HG02642 (cell line): ENCODE data around the gene CDK5.
"Not testable (repeated sequence)": the region's sequence is repeated elsewhere in the genome, so short reads cannot be mapped to it uniquely, and the experiment has no call there.

Source experiments
- ATAC-seq: cut with Tn5 transposase; IDR thresholded peaks from one replicate; pipeline ENCODE4 v1.9.1; 2021; ENCODE audit warnings: mild to moderate bottlenecking; ENCODE audit not compliant: unreplicated experiment, poor library complexity

Gene CDK5

GRCh38 chr7:151059367-151060112 lies 1.8 kb upstream of the CDK5 start, which contains the start of gene SLC4A2:
Gene SLC4A2, plus strand, starts transcription at chr7:151059589. Its CDS starts 2,399 bp downstream, at chr7:151061988.
- ATAC-seq, result peak; percentile 32

DNA sequence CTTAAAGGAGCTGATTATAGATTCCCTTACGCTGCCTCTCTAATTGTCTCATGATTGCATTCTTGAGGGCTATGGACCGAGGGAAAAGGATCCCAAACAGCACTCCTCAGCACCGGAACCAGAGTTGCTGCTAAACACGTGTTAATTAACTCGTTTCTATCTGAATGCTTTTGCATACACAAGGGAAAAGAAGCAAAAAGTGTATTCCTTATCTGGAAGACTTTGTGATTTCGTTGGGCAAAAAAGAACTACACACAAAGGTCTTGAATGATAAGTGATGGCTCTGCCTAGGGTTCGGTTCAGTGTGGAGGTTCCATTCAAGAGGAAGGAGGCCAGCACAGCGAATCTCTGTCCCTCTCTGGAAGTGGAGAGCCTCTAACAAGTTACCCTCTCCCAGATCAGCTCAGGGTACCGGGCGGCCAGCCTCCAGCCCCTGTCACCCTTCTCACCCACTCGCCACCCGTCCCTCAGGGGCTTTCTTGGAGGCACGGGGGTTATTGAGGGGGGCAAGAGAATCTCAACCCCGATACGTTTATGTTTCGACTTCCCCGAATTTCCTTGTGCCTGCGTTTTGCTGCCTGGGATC lies 1.2 kb upstream of the CDK5 start:
- no peak for ATAC-seq

GRCh38 chr7:151057989-151058780 lies 488 bp upstream of the CDK5 start:
- ATAC-seq, result peak; percentile 87

DNA sequence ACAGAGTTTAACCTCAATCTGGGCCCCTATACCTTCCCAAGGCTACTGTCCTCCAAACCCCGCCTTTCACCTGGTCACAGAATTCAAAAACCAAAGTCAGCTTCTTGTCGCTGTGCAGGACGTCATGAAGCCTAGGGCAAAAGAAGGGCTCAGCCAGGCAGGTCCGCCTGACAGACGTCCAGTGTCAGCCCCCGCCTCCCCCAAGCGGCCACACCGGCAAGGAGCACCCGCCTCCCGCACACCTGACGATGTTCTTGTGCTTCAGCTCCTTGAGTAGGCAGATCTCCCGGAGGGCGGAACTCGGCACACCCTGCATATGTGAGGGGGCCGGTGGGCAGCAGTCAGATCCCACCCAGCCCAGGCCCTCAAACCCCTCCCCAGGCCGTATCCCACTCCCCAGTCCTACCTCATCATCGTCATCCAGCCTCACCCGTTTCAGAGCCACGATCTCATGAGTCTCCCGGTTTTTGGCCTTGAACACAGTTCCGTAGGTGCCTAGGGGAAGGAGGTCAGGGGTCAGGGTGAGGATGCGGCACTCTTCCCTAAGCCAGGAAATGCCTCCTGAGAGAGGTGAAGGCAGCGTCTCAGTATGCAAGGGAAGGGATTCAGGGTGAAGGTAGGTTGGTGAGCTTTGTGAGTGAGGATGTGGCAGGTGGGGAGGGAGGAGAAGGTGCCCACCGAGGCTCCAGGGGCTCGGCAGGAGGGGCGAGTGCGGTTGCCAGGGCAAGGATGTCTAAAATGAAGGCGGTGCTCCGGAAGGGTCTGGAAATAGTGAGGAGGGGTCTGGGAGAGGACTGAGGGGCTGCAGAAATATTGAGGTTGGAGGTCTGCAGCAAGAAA lies 811 bp downstream of the CDK5 start:
- no peak for ATAC-seq

GRCh38 chr7:151056283-151056665 lies 1.4 kb downstream of the CDK5 start:
- ATAC-seq, result no peak

DNA sequence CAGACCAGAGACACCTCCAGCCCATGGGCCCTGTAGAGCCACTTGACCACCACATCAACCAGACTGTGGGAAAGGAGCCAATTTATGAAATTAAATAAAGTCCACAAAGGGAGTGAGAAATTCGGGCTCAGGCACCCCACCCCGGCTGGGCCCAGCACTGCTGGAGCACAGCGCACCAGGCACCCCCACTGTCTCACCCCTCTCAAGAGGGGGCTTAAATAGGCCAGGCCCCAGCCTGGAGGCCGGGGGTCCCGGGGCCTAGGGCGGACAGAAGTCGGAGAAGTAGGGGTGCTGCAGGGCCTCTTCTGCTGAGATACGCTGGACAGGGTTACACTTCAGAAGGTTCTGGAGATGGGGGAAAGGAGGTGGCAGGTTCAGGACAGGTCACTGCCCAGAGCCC lies 3.9 kb downstream of the CDK5 start:
- ATAC-seq, result no peak

DNA sequence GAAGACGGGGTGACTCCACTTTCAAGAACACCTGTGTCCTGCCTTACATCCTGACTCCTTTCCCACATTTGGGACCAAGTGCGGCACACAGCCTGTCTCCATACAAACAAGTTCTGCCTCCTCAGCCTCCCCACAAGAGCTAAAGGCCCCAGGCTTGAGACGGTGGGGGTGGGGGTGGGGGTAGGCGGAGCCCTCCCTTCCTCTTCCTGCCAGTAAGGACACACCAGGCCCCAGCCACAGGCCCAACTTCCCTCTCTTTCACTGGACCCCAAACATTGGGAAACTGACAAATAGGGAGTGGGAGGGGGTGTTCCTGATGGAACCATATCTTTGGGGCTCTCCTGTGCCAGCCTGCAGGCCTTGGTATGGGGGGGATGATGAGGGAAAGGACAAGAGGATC lies 4.6 kb downstream of the CDK5 start:
- no peak for ATAC-seq

GRCh38 chr7:151051108-151051507 lies 6.6 kb downstream of the CDK5 start:
- ATAC-seq, result no peak

GRCh38 chr7:151048911-151049463 lies 8.7 kb downstream of the CDK5 start:
- ATAC-seq, result no peak

DNA sequence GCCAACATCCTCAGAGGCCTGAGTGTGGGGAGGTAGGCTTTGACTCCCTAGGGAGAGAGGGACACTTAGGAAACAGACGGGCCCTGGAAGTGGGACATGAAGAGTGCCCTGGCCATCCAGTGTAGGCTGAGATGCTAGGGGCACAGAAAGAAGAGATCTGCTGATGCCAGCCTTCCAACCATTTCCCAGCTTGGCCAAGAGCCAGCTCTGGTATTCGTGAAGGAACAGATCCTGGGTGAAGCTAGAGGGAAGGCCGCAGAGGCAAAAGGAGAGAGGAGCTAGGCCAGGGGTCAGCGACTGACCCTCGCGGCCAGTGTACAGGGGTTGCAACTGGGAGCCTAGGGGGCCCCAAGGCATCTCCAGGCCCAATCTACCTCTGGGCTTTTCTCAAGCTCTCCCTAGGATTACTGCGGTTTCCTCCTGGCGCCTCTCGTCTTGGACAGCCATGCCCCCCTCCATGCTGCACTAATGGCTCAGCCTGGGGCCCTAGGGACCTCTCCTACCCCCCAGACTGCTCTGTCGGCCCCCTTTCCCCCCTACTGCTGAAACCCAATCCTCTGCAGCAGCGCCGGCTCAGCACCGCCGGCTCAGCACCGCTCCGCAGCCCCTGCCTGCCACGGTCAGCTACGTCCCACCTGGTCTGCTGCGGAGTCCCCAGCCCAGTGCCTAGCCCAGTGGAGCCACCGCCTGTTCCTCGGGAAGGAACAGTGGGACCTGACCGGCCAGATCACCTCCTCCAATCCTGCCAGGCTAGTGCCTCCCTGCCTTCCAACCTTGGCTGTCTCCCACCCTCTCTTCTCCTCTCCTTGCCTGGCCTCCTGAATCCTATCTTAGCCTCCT lies 9.5 kb downstream of the CDK5 start, which contains the start of gene ASIC3:
Gene ASIC3, plus strand, starts transcription at position 556 of the 840 bp plus-strand sequence. CDS start 355 bp downstream, outside the sequence.
- no peak for ATAC-seq

- ATAC-seq, result no peak
These were observed 10.8 kb downstream of the CDK5 start for GRCh38 chr7:151046603-151047573.

DNA sequence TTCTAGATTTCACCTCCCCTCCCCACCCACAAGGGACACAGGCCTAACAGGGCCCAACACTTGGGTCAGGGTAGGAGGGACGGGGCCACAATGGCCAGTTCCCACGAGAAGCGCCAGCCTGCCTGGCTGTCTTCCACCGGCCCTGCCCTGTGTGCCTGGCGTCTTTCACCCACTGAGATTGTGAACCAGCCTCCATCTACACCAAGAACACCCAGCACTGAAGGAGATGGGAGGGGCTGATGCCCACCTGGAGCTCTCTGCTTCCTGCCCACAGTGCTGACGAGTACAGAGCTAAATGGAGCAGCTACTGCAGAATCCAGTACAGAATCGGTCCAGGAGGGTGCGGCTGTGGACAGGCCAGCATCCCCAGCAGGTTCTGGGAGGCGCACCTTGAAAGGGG lies 11.7 kb downstream of the CDK5 start:
- no peak for ATAC-seq

- no peak for ATAC-seq
These were observed 12.4 kb downstream of the CDK5 start for GRCh38 chr7:151045262-151045661.

- no peak for ATAC-seq
These were observed 13.7 kb downstream of the CDK5 start for GRCh38 chr7:151043959-151044358.

- ATAC-seq, result not testable (repeated sequence)
These were observed 14.2 kb downstream of the CDK5 start for GRCh38 chr7:151043449-151043848.

- ATAC-seq, result no peak
These were observed 16.9 kb downstream of the CDK5 start for GRCh38 chr7:151040616-151041375.

GRCh38 chr7:151039850-151040548 lies 17.7 kb downstream of the CDK5 start:
- no peak for ATAC-seq
